WTC11 (cell line): ENCODE measurements around the gene RRAGA. TPM values are rescaled to one million over a fixed set of nuclear protein-coding genes. Genes with fewer than 3 reads are reported as not detected.

Experiments
- E2F1 ChIP-seq: sonication (generic); formaldehyde crosslinking; IDR thresholded peaks from 2 replicates; pipeline ENCODE4 v1.8.0; 2022; ENCODE audit warnings: mild to moderate bottlenecking, missing genetic modification reagents
- GABPB1 ChIP-seq: sonication (generic); formaldehyde crosslinking; IDR thresholded peaks from 2 replicates; pipeline ENCODE4 v1.8.1; 2023; ENCODE audit warnings: mild to moderate bottlenecking, missing genetic modification reagents
- GRHL2 ChIP-seq: fragments of 250-450 bp; sonication (Bioruptor Pico); IDR thresholded peaks from 2 replicates; pipeline ENCODE4 v1.8.0; 2022; ENCODE audit warnings: mild to moderate bottlenecking, moderate library complexity; ENCODE audit not compliant: insufficient replicate concordance, severe bottlenecking
- HMGA2 ChIP-seq: fragments of 250-450 bp; sonication (Bioruptor Pico); IDR thresholded peaks from 2 replicates; pipeline ENCODE4 v1.4.0; 2021; ENCODE audit warnings: mild to moderate bottlenecking, moderate library complexity
- IRF2 ChIP-seq: sonication (generic); formaldehyde crosslinking; IDR thresholded peaks from 2 replicates; pipeline ENCODE4 v1.8.0; 2022; ENCODE audit warnings: low read depth, missing genetic modification reagents, borderline replicate concordance
- KAT7 ChIP-seq: sonication (generic); formaldehyde crosslinking; IDR thresholded peaks from 2 replicates; pipeline ENCODE4 v1.8.1; 2023; ENCODE audit warnings: missing genetic modification reagents, mild to moderate bottlenecking, borderline replicate concordance
- MXD4 ChIP-seq: fragments of 250-450 bp; sonication (Bioruptor Pico); IDR thresholded peaks from 2 replicates; pipeline ENCODE4 v1.8.0; 2021; ENCODE audit warnings: mild to moderate bottlenecking, moderate library complexity, borderline replicate concordance
- MYBL2 ChIP-seq: sonication (generic); formaldehyde crosslinking; IDR thresholded peaks from 2 replicates; pipeline ENCODE4 v1.8.1; 2023; ENCODE audit warnings: mild to moderate bottlenecking, moderate library complexity, missing genetic modification reagents
- NFE2L1 ChIP-seq: sonication (generic); formaldehyde crosslinking; IDR thresholded peaks from 2 replicates; pipeline ENCODE4 v1.8.1; 2023; ENCODE audit warnings: missing genetic modification reagents
- OVOL2 ChIP-seq: fragments of 250-450 bp; sonication (Bioruptor Pico); IDR thresholded peaks from 2 replicates; pipeline ENCODE4 v1.9.0; 2021; ENCODE audit warnings: mild to moderate bottlenecking, borderline replicate concordance
- RELA ChIP-seq: sonication (generic); formaldehyde crosslinking; IDR thresholded peaks from 2 replicates; pipeline ENCODE4 v1.8.1; 2022; ENCODE audit warnings: missing genetic modification reagents, mild to moderate bottlenecking, borderline replicate concordance
- RORB ChIP-seq: fragments of 250-450 bp; sonication (Bioruptor Pico); IDR thresholded peaks from 2 replicates; pipeline ENCODE4 v1.9.0; 2021; ENCODE audit warnings: mild to moderate bottlenecking
- SOX15 ChIP-seq: fragments of 250-450 bp; sonication (Bioruptor Pico); IDR thresholded peaks from 2 replicates; pipeline ENCODE4 v1.9.0; 2021; ENCODE audit warnings: mild to moderate bottlenecking
- TEAD4 ChIP-seq: sonication (generic); formaldehyde crosslinking; IDR thresholded peaks from 2 replicates; pipeline ENCODE4 v1.8.0; 2022; ENCODE audit warnings: mild to moderate bottlenecking, missing genetic modification reagents
- TP53 ChIP-seq: sonication (generic); formaldehyde crosslinking; IDR thresholded peaks from 2 replicates; pipeline ENCODE4 v1.8.1; 2023; ENCODE audit warnings: mild to moderate bottlenecking, missing genetic modification reagents
- ZBTB21 ChIP-seq: sonication (generic); formaldehyde crosslinking; IDR thresholded peaks from 2 replicates; pipeline ENCODE4 v1.8.1; 2023; ENCODE audit warnings: mild to moderate bottlenecking, missing genetic modification reagents, borderline replicate concordance
- ZNF121 ChIP-seq: sonication (generic); formaldehyde crosslinking; IDR thresholded peaks from 2 replicates; pipeline ENCODE4 v1.8.0; 2023; ENCODE audit warnings: missing genetic modification reagents
- ZNF219 ChIP-seq: sonication (generic); formaldehyde crosslinking; IDR thresholded peaks from 2 replicates; pipeline ENCODE4 v1.8.0; 2023; ENCODE audit warnings: missing genetic modification reagents, mild to moderate bottlenecking, borderline replicate concordance
- ZNF281 ChIP-seq: sonication (generic); formaldehyde crosslinking; IDR thresholded peaks from 2 replicates; pipeline ENCODE4 v1.8.0; 2023; ENCODE audit warnings: mild to moderate bottlenecking, missing genetic modification reagents
- total RNA-seq: library from RNA; stranded (reverse); gene quantifications from 3 replicates; pipeline ENCODE4 v1.2.3, GENCODE V29; 2021
- TF ChIP-seq, protein P1 (sequence below): fragments of 250-450 bp; sonication (Bioruptor Pico); conservative IDR thresholded peaks from 2 replicates; pipeline ENCODE4 v1.9.0; 2021; ENCODE audit warnings: mild to moderate bottlenecking
- TF ChIP-seq, protein P2 (sequence below): sonication (generic); formaldehyde crosslinking; IDR thresholded peaks from 2 replicates; pipeline ENCODE4 v1.8.1; 2023; ENCODE audit warnings: mild to moderate bottlenecking, missing genetic modification reagents, moderate library complexity
- TF ChIP-seq, protein P3 (sequence below): fragments of 250-450 bp; sonication (Bioruptor Pico); IDR thresholded peaks from 2 replicates; pipeline ENCODE4 v1.9.0; 2021; ENCODE audit warnings: mild to moderate bottlenecking, borderline replicate concordance
- TF ChIP-seq, protein P4 (sequence below): sonication (generic); formaldehyde crosslinking; conservative IDR thresholded peaks from 2 replicates; pipeline ENCODE4 v1.8.1; 2023; ENCODE audit warnings: mild to moderate bottlenecking, low read depth, missing genetic modification reagents, moderate library complexity

The RRAGA gene
- total RNA-seq, 1 experiment from 2014 or later, result 50.1 TPM

GRCh38 chr9:19048966-19049916, at the start of gene RRAGA (continued):
- TF ChIP-seq, protein P1, sequence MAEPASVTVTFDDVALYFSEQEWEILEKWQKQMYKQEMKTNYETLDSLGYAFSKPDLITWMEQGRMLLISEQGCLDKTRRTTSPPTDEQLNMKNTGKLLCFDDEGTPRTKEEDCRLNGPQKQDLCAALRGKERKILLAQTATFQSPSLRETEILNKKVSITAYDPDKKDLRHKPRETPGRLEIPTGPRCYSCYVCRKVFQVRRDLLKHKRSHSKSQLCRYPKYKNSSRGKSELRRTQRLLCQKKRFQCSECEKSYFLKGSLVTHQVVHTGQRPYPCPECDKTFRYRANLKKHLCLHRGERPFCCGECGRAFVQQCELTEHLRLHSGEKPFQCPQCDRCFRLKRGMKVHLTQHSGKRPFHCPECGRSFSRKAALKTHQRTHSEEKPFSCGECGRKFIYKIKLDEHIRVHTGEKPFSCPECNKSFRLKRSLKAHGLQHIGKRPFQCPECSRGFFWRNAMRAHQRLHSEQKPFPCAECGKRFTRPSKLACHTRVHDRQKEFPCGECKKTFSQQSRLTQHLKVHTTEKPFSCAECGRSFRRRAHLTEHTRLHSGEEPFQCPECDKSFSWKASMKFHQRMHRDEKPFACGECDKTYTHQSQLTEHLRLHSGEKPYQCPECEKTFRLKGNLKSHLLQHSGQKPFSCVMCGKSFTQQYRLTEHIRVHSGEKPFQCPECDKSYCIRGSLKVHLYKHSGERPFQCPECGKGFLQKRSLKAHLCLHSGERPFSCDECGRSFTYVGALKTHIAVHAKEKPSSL (CRISPR knock-in tag), result no peak
- TF ChIP-seq RORB (CRISPR knock-in tag), result no peak
- TF ChIP-seq MYBL2 (CRISPR knock-in tag), result peak; percentile 78; the same call in 1 of the 2 replicates
- no peak; the same call in 1 of the 2 replicates for TF ChIP-seq KAT7 (CRISPR knock-in tag)
- TF ChIP-seq GRHL2, result no peak
- TF ChIP-seq TP53 (CRISPR knock-in tag), result peak; percentile 48; the same call in 1 of the 2 replicates
- TF ChIP-seq HMGA2, result no peak
- peak; percentile 57; the same call in 1 of the 2 replicates for TF ChIP-seq E2F1 (CRISPR knock-in tag)
- TF ChIP-seq RELA (CRISPR knock-in tag), result no peak
- no peak for TF ChIP-seq ZNF121 (CRISPR knock-in tag)
- TF ChIP-seq TEAD4 (CRISPR knock-in tag), result no peak
- no peak for TF ChIP-seq IRF2 (CRISPR knock-in tag)
- TF ChIP-seq ZBTB21, result peak; percentile 91
- TF ChIP-seq MXD4 (CRISPR knock-in tag), result no peak
- TF ChIP-seq SOX15 (CRISPR knock-in tag), result no peak
- TF ChIP-seq ZNF281 (CRISPR knock-in tag), result peak; percentile 75; the same call in 1 of the 2 replicates
- TF ChIP-seq, protein P2, sequence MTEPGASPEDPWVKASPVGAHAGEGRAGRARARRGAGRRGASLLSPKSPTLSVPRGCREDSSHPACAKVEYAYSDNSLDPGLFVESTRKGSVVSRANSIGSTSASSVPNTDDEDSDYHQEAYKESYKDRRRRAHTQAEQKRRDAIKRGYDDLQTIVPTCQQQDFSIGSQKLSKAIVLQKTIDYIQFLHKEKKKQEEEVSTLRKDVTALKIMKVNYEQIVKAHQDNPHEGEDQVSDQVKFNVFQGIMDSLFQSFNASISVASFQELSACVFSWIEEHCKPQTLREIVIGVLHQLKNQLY, result no peak
- TF ChIP-seq NFE2L1 (CRISPR knock-in tag), result peak; percentile 35; the same call in 1 of the 2 replicates
- TF ChIP-seq, protein P3, sequence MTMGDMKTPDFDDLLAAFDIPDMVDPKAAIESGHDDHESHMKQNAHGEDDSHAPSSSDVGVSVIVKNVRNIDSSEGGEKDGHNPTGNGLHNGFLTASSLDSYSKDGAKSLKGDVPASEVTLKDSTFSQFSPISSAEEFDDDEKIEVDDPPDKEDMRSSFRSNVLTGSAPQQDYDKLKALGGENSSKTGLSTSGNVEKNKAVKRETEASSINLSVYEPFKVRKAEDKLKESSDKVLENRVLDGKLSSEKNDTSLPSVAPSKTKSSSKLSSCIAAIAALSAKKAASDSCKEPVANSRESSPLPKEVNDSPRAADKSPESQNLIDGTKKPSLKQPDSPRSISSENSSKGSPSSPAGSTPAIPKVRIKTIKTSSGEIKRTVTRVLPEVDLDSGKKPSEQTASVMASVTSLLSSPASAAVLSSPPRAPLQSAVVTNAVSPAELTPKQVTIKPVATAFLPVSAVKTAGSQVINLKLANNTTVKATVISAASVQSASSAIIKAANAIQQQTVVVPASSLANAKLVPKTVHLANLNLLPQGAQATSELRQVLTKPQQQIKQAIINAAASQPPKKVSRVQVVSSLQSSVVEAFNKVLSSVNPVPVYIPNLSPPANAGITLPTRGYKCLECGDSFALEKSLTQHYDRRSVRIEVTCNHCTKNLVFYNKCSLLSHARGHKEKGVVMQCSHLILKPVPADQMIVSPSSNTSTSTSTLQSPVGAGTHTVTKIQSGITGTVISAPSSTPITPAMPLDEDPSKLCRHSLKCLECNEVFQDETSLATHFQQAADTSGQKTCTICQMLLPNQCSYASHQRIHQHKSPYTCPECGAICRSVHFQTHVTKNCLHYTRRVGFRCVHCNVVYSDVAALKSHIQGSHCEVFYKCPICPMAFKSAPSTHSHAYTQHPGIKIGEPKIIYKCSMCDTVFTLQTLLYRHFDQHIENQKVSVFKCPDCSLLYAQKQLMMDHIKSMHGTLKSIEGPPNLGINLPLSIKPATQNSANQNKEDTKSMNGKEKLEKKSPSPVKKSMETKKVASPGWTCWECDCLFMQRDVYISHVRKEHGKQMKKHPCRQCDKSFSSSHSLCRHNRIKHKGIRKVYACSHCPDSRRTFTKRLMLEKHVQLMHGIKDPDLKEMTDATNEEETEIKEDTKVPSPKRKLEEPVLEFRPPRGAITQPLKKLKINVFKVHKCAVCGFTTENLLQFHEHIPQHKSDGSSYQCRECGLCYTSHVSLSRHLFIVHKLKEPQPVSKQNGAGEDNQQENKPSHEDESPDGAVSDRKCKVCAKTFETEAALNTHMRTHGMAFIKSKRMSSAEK (CRISPR knock-in tag), result no peak
- TF ChIP-seq, protein P4, sequence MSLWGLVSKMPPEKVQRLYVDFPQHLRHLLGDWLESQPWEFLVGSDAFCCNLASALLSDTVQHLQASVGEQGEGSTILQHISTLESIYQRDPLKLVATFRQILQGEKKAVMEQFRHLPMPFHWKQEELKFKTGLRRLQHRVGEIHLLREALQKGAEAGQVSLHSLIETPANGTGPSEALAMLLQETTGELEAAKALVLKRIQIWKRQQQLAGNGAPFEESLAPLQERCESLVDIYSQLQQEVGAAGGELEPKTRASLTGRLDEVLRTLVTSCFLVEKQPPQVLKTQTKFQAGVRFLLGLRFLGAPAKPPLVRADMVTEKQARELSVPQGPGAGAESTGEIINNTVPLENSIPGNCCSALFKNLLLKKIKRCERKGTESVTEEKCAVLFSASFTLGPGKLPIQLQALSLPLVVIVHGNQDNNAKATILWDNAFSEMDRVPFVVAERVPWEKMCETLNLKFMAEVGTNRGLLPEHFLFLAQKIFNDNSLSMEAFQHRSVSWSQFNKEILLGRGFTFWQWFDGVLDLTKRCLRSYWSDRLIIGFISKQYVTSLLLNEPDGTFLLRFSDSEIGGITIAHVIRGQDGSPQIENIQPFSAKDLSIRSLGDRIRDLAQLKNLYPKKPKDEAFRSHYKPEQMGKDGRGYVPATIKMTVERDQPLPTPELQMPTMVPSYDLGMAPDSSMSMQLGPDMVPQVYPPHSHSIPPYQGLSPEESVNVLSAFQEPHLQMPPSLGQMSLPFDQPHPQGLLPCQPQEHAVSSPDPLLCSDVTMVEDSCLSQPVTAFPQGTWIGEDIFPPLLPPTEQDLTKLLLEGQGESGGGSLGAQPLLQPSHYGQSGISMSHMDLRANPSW (CRISPR knock-in tag), result no peak
- TF ChIP-seq GABPB1, result peak; percentile 75
- no peak for TF ChIP-seq OVOL2 (CRISPR knock-in tag)
- TF ChIP-seq ZNF219 (CRISPR knock-in tag), result no peak
